GM15510 (cell line): ENCODE results near the gene TBC1D16.

Experiments used
- POLR2A ChIP-seq: IDR thresholded peaks from 3 replicates; pipeline ENCODE4 v1.6.1; 2011; ENCODE audit warnings: borderline replicate concordance; ENCODE audit not compliant: insufficient read length; ENCODE audit errors: extremely low read depth

Gene TBC1D16

GRCh38 chr17:80064696-80065095 lies 29.0 kb upstream of the TBC1D16 start:
- TF ChIP-seq POLR2A, result no peak

- TF ChIP-seq POLR2A, result no peak
Measured at GRCh38 chr17:80063830-80064585, 28.3 kb upstream of the TBC1D16 start.

GRCh38 chr17:80061421-80061820 lies 25.7 kb upstream of the TBC1D16 start:
- TF ChIP-seq POLR2A, result no peak

GRCh38 chr17:80060644-80061043 lies 25.0 kb upstream of the TBC1D16 start:
- TF ChIP-seq POLR2A, result no peak

GRCh38 chr17:80058311-80058955 lies 22.8 kb upstream of the TBC1D16 start:
- no peak for TF ChIP-seq POLR2A

- TF ChIP-seq POLR2A, result no peak
Measured at GRCh38 chr17:80055597-80055996, 19.9 kb upstream of the TBC1D16 start.

- TF ChIP-seq POLR2A, result no peak
Measured at GRCh38 chr17:80053102-80053501, 17.4 kb upstream of the TBC1D16 start.

GRCh38 chr17:80051681-80052080 lies 16.0 kb upstream of the TBC1D16 start:
- TF ChIP-seq POLR2A, result no peak

GRCh38 chr17:80050706-80051105 lies 15.0 kb upstream of the TBC1D16 start:
- no peak for TF ChIP-seq POLR2A

GRCh38 chr17:80049986-80050385 lies 14.3 kb upstream of the TBC1D16 start:
- TF ChIP-seq POLR2A, result no peak

GRCh38 chr17:80047176-80047575 lies 11.5 kb upstream of the TBC1D16 start:
- no peak for TF ChIP-seq POLR2A

- no peak for TF ChIP-seq POLR2A
Measured at GRCh38 chr17:80045703-80046102, 10.0 kb upstream of the TBC1D16 start.

GRCh38 chr17:80043963-80044362 lies 8.3 kb upstream of the TBC1D16 start:
- TF ChIP-seq POLR2A, result no peak

- TF ChIP-seq POLR2A, result no peak
Measured at GRCh38 chr17:80036715-80037477, 1.2 kb upstream of the TBC1D16 start.

GRCh38 chr17:80035937-80036714 lies 454 bp upstream of the TBC1D16 start, which contains the start of gene CCDC40:
TSS of gene CCDC40 (plus strand) at chr17:80036642. CDS start at chr17:80036663, 21 bp downstream.
- TF ChIP-seq POLR2A, result no peak
